NCI-H345 (cell line): Measurements from ENCODE around the gene TSPAN33.
"Not testable (repeated sequence)": the region's sequence is repeated elsewhere in the genome, so short reads cannot be mapped to it uniquely, and the experiment has no call there.

Source experiments
- DNase-seq: peaks from one replicate; lab custom pipeline; 2025; lab: John Stamatoyannopoulos, UW

Gene TSPAN33

GRCh38 chr7:129170441-129171021 is 26.0 kb downstream of the TSPAN33 start:
- DNase-seq: no peak

GRCh38 chr7:129173861-129174260 is 29.4 kb downstream of the TSPAN33 start:
- DNase-seq: not testable (repeated sequence)

- no peak for DNase-seq
Measured at GRCh38 chr7:129176916-129177710, 32.6 kb downstream of the TSPAN33 start.

GRCh38 chr7:129184981-129185670 is 40.6 kb downstream of the TSPAN33 start:
- no peak for DNase-seq

GRCh38 chr7:129186749-129187260 is 42.3 kb downstream of the TSPAN33 start:
- DNase-seq: no peak

GRCh38 chr7:129187681-129188371 is 43.3 kb downstream of the TSPAN33 start:
- DNase-seq: no peak

GRCh38 chr7:129188372-129188891 is 43.9 kb downstream of the TSPAN33 start, which contains the start of gene SMO:
SMO (plus strand) TSS chr7:129188633; CDS start chr7:129189152, 519 bp downstream.
- no peak for DNase-seq

- no peak for DNase-seq
Measured at GRCh38 chr7:129188892-129189660, 44.6 kb downstream of the TSPAN33 start.

- no peak for DNase-seq
Measured at GRCh38 chr7:129189661-129190310, 45.3 kb downstream of the TSPAN33 start.

- DNase-seq: no peak
Measured at GRCh38 chr7:129191272-129191671, 46.8 kb downstream of the TSPAN33 start.

- no peak for DNase-seq
Measured at GRCh38 chr7:129193892-129194291, 49.4 kb downstream of the TSPAN33 start.

GRCh38 chr7:129197771-129198170 is 53.3 kb downstream of the TSPAN33 start:
- no peak for DNase-seq

- no peak for DNase-seq
Measured at GRCh38 chr7:129199406-129199805, 54.9 kb downstream of the TSPAN33 start.

- no peak for DNase-seq
Measured at GRCh38 chr7:129202058-129202777, 57.7 kb downstream of the TSPAN33 start.

- DNase-seq: no peak
Measured at GRCh38 chr7:129203050-129203741, 58.7 kb downstream of the TSPAN33 start.

GRCh38 chr7:129205126-129205818 is 60.8 kb downstream of the TSPAN33 start:
- no peak for DNase-seq

GRCh38 chr7:129205987-129206785 is 61.7 kb downstream of the TSPAN33 start:
- no peak for DNase-seq

GRCh38 chr7:129208667-129209066 is 64.2 kb downstream of the TSPAN33 start:
- no peak for DNase-seq
